IMR-90 (cell line): Measurements from ENCODE around the gene COL27A1. TPM values are rescaled to one million over a fixed set of nuclear protein-coding genes. Genes with fewer than 3 reads are reported as not detected.

Experiments
- ATAC-seq: fragments of 200-7000 bp; cut with Tn5 transposase; 2 replicates; pipeline ENCODE4 v1.9.1; 2020; ENCODE audit warnings: low read depth, mild to moderate bottlenecking, moderate library complexity
- BruUV-seq: library from RNA; stranded (reverse); fragments of 400-500 nt; replicated peaks from 2 replicates; lab custom pipeline; 2021; lab: Mats Ljungman, UMichigan
- CTCF ChIA-PET: fragments of 300-600 bp; formaldehyde crosslinking; extraction: SDS; loops from one replicate; lab custom pipeline; 2021; ENCODE audit warnings: antibody characterized with exemption; lab: Yijun Ruan, JAX
- POLR2A ChIA-PET: fragments of 300-600 bp; sonication (Branson Sonifier 250); formaldehyde crosslinking; loops from one replicate; lab custom pipeline; 2022; ENCODE audit warnings: antibody characterized with exemption; ENCODE audit not compliant: unreplicated experiment; lab: Charles Lee
- DNase-seq: peaks from one replicate; pipeline ENCODE4 v3.0.0; 2013
- H2AFZ ChIP-seq: replicated peaks from 2 replicates; pipeline ENCODE3; 2013; ENCODE audit warnings: low read length, mild to moderate bottlenecking; ENCODE audit not compliant: poor library complexity
- H2AK5ac ChIP-seq: 2 replicates; pipeline ENCODE4 v1.6.1; 2013; ENCODE audit warnings: low read depth, low read length, inconsistent platforms
- H2AK9ac ChIP-seq: replicated peaks from 2 replicates; pipeline ENCODE3; 2013; ENCODE audit warnings: mild to moderate bottlenecking, low read depth, low read length, moderate library complexity; ENCODE audit not compliant: poor library complexity
- H2BK120ac ChIP-seq: 2 replicates; pipeline ENCODE4 v1.6.1; 2013; ENCODE audit warnings: low read depth, low read length, inconsistent platforms
- H2BK15ac ChIP-seq: 3 replicates; pipeline ENCODE4 v1.6.1; 2013; ENCODE audit warnings: low read depth, low read length, inconsistent platforms
- H2BK20ac ChIP-seq: 2 replicates; pipeline ENCODE4 v1.6.1; 2013; ENCODE audit warnings: low read depth, mild to moderate bottlenecking, inconsistent platforms, low read length, moderate library complexity
- H2BK5ac ChIP-seq: 2 replicates; pipeline ENCODE4 v1.6.1; 2013; ENCODE audit warnings: mild to moderate bottlenecking, low read depth, low read length, inconsistent platforms; ENCODE audit not compliant: poor library complexity, severe bottlenecking
- H3K14ac ChIP-seq: replicated peaks from 2 replicates; pipeline ENCODE4 v1.6.1; 2013; ENCODE audit warnings: low read depth, low read length, inconsistent platforms
- H3K18ac ChIP-seq: 2 replicates; pipeline ENCODE4 v1.6.1; 2013; ENCODE audit warnings: low read depth, low read length, control low read depth
- H3K23ac ChIP-seq: 2 replicates; pipeline ENCODE4 v1.6.1; 2013; ENCODE audit warnings: low read depth, low read length, inconsistent platforms
- H3K27ac ChIP-seq: 2 replicates; pipeline ENCODE4 v1.5.1; 2013; ENCODE audit warnings: mild to moderate bottlenecking, control low read depth, low read length; ENCODE audit not compliant: insufficient read depth
- H3K27me3 ChIP-seq: 2 replicates; pipeline ENCODE4 v1.6.1; 2013; ENCODE audit warnings: low read length; ENCODE audit not compliant: control insufficient read depth, insufficient read depth
- H3K36me3 ChIP-seq: 2 replicates; pipeline ENCODE4 v1.6.1; 2013; ENCODE audit warnings: low read length, mixed read lengths; ENCODE audit not compliant: control insufficient read depth, insufficient read depth
- H3K4ac ChIP-seq: 2 replicates; pipeline ENCODE4 v1.6.1; 2013; ENCODE audit warnings: low read depth, low read length, inconsistent platforms
- H3K4me1 ChIP-seq: 2 replicates; pipeline ENCODE4 v1.6.1; 2013; ENCODE audit warnings: low read length, mixed read lengths; ENCODE audit not compliant: control insufficient read depth, insufficient read depth
- H3K4me2 ChIP-seq: 2 replicates; pipeline ENCODE4 v1.6.1; 2013; ENCODE audit warnings: low read depth, mild to moderate bottlenecking, control low read depth, low read length, moderate library complexity
- H3K4me3 ChIP-seq: 2 replicates; pipeline ENCODE4 v1.5.1; 2013; ENCODE audit warnings: low read depth, mild to moderate bottlenecking, control low read depth, low read length, moderate library complexity; ENCODE audit not compliant: insufficient read depth
- H3K56ac ChIP-seq: 2 replicates; pipeline ENCODE4 v1.6.1; 2013; ENCODE audit warnings: low read length, inconsistent platforms; ENCODE audit not compliant: insufficient read depth; ENCODE audit errors: extremely low read depth
- H3K79me1 ChIP-seq, 2 experiments: 2 replicates each; pipeline ENCODE4 v1.6.1; 2013; ENCODE audit warnings: low read length in 2 of 2, inconsistent platforms in 1 of 2, low read depth in 1 of 2
- H3K9ac ChIP-seq: 2 replicates; pipeline ENCODE4 v1.6.1; 2013; ENCODE audit warnings: low read depth, low read length, control low read depth
- H3K9me1 ChIP-seq: 2 replicates; pipeline ENCODE4 v1.6.1; 2013; ENCODE audit warnings: low read length, inconsistent platforms; ENCODE audit not compliant: insufficient read depth
- H3K9me3 ChIP-seq: 2 replicates; pipeline ENCODE4 v1.6.1; 2013; ENCODE audit warnings: low read length; ENCODE audit not compliant: control insufficient read depth, insufficient read depth
- H4K20me1 ChIP-seq: 2 replicates; pipeline ENCODE4 v1.6.1; 2013; ENCODE audit warnings: low read length, inconsistent platforms; ENCODE audit not compliant: insufficient read depth
- H4K5ac ChIP-seq: 2 replicates; pipeline ENCODE4 v1.6.1; 2013; ENCODE audit warnings: mild to moderate bottlenecking, low read depth, low read length, control low read depth
- H4K8ac ChIP-seq, 2 experiments: 2 replicates each; pipeline ENCODE4 v1.6.1; 2013; ENCODE audit warnings: low read depth in 2 of 2, low read length in 2 of 2, control low read depth in 1 of 2, inconsistent platforms in 1 of 2
- H4K91ac ChIP-seq: 2 replicates; pipeline ENCODE4 v1.6.1; 2013; ENCODE audit warnings: low read depth, low read length, inconsistent platforms; ENCODE audit not compliant: insufficient read depth
- BHLHE40 ChIP-seq: fragments of 150-350 bp; IDR thresholded peaks from 2 replicates; pipeline ENCODE4 v1.6.1; 2016; ENCODE audit warnings: mild to moderate bottlenecking, low read depth, low read length
- CEBPB ChIP-seq: IDR thresholded peaks from 2 replicates; pipeline ENCODE4 v1.6.1; 2012; ENCODE audit warnings: low read depth, low read length, improper control_type of control experiment
- CHD1 ChIP-seq: IDR thresholded peaks from 2 replicates; pipeline ENCODE4 v1.6.1; 2012; ENCODE audit warnings: low read depth, low read length, improper control_type of control experiment
- CTCF ChIP-seq: conservative IDR thresholded peaks from 2 replicates; pipeline ENCODE4 v1.5.1; 2012; ENCODE audit warnings: mild to moderate bottlenecking, low read depth, low read length, improper control_type of control experiment
- ELK1 ChIP-seq: fragments of 150-350 bp; IDR thresholded peaks from 2 replicates; pipeline ENCODE4 v1.6.1; 2016; ENCODE audit warnings: low read depth, mild to moderate bottlenecking, low read length, moderate library complexity, borderline replicate concordance
- FOS ChIP-seq: fragments of 150-350 bp; IDR thresholded peaks from 2 replicates; pipeline ENCODE4 v1.6.1; 2016; ENCODE audit warnings: low read depth, low read length
- MAFK ChIP-seq: IDR thresholded peaks from 2 replicates; pipeline ENCODE4 v1.6.1; 2012; ENCODE audit warnings: low read depth, low read length, improper control_type of control experiment
- MAZ ChIP-seq: IDR thresholded peaks from 2 replicates; pipeline ENCODE4 v1.6.1; 2012; ENCODE audit warnings: low read depth, mild to moderate bottlenecking, low read length, improper control_type of control experiment, moderate library complexity, borderline replicate concordance
- MXI1 ChIP-seq: IDR thresholded peaks from 2 replicates; pipeline ENCODE4 v1.6.1; 2012; ENCODE audit warnings: low read depth, mild to moderate bottlenecking, low read length, moderate library complexity, borderline replicate concordance
- NFE2L2 ChIP-seq: fragments of 150-350 bp; IDR thresholded peaks from 2 replicates; pipeline ENCODE4 v1.6.1; 2016; ENCODE audit warnings: low read depth, mild to moderate bottlenecking, low read length
- POLR2A ChIP-seq: IDR thresholded peaks from 2 replicates; pipeline ENCODE4 v1.6.1; 2012; ENCODE audit warnings: mild to moderate bottlenecking, low read depth, low read length
- RAD21 ChIP-seq: IDR thresholded peaks from 2 replicates; pipeline ENCODE4 v1.6.1; 2012; ENCODE audit warnings: low read length, improper control_type of control experiment
- RCOR1 ChIP-seq: IDR thresholded peaks from 2 replicates; pipeline ENCODE4 v1.6.1; 2012; ENCODE audit warnings: mild to moderate bottlenecking, low read length, improper control_type of control experiment; ENCODE audit not compliant: insufficient replicate concordance
- RFX5 ChIP-seq: IDR thresholded peaks from 2 replicates; pipeline ENCODE4 v1.8.0; 2012; ENCODE audit warnings: low read depth, mild to moderate bottlenecking, low read length, moderate library complexity
- SMC3 ChIP-seq: fragments of 150-350 bp; IDR thresholded peaks from 2 replicates; pipeline ENCODE4 v1.6.1; 2016; ENCODE audit warnings: low read depth, mild to moderate bottlenecking, antibody characterized with exemption, low read length, moderate library complexity
- USF2 ChIP-seq: fragments of 150-350 bp; IDR thresholded peaks from 2 replicates; pipeline ENCODE4 v1.6.1; 2017; ENCODE audit warnings: mild to moderate bottlenecking, antibody characterized with exemption, low read length, low read depth
- WGBS, 2 experiments: methylation state at CpG; one replicate each; pipeline versions ENCODE4 v1.1.5 to v1.1.7; 2013; ENCODE audit warnings: missing lambda C conversion rate in 2 of 2; ENCODE audit not compliant: insufficient read length in 1 of 2; ENCODE audit errors: extremely low coverage in 2 of 2; 5-methylcytosine and 5-hydroxymethylcytosine counted together
- dilution Hi-C: fragments of 300-500 bp; cut with HindIII; formaldehyde crosslinking; loops from one replicate; pipeline ENCODE4 v1.14.3; 2018; ENCODE audit warnings: low sequenced_read_pairs; ENCODE audit not compliant: unreplicated experiment
- in situ Hi-C: fragments of 300-500 bp; cut with MboI; formaldehyde crosslinking; loops from 3 replicates; pipeline ENCODE4 v1.14.3; 2019; ENCODE audit warnings: low sequenced_read_pairs, inconsistent platforms, mixed read lengths
- intact Hi-C: fragments of 100-400 bp; cut with micrococcal nuclease; formaldehyde crosslinking; loops from 2 replicates; pipeline ENCODE4 v1.10.0; 2022
- polyA plus RNA-seq, 3 experiments: library from polyadenylated mRNA; depleted of rRNA; stranded (reverse); fragments of >200 nt; gene quantifications; 2 replicates each; pipeline ENCODE4 v1.2.3, GENCODE V29; 2012; ENCODE audit warnings: low replicate concordance in 1 of 3
- total RNA-seq: library from RNA; depleted of rRNA; stranded (reverse); fragments of >200 nt; gene quantifications from 2 replicates; pipeline ENCODE4 v1.2.3, GENCODE V29; 2012

The COL27A1 gene
- total and polyA plus RNA-seq, 2 of the 4 experiments (the other 2 are of a cell fraction) = 3.2 to 18.3 TPM

- ChIA-PET POLR2A (no interaction called here), CTCF (interaction anchor here (1.0 kb wide), 1 partner anchor 236 kb away, joined by 3 read pairs; no protein-coding TSS in a partner anchor)
- H3K9me3 ChIP-seq = no peaks in the 10 kb centered on the region
- peak overlapping the region; percentile 99 for H3K4ac ChIP-seq
- peak overlapping the region; percentile 99 for H3K14ac ChIP-seq
- ATAC-seq (no peak), DNase-seq (no peak)
- H3K4me1 ChIP-seq = peaks cover 6% of the 10 kb centered on the region
- no peaks in the 10 kb centered on the region for H4K20me1 ChIP-seq
- H2BK5ac ChIP-seq = peak overlapping the region; percentile 35
- no peak overlapping the region; the same call in 1 of the 2 replicates for H3K4me2 ChIP-seq
- peak overlapping the region; percentile 99 for H2BK120ac ChIP-seq
- peak overlapping the region; percentile 85 for H3K9ac ChIP-seq
- peak overlapping the region; percentile 47 for H2AK9ac ChIP-seq
- WGBS, 2 experiments = 100% methylated on average over 3 of the region's 8 CpGs; no CpG with 5 or more reads in 1 of the 2 experiments
- peak overlapping the region; percentile 98; the same call in 1 of the 2 replicates for H3K27ac ChIP-seq
- no peaks in the 10 kb centered on the region for H3K27me3 ChIP-seq
- H2AFZ ChIP-seq = no peak overlapping the region
- no peak for TF ChIP-seq CEBPB
- no peak for TF ChIP-seq POLR2A
- TF ChIP-seq BHLHE40 = no peak
- no peak for TF ChIP-seq CTCF
- TF ChIP-seq MAFK = no peak
- TF ChIP-seq MAZ = no peak
- TF ChIP-seq FOS = no peak
- TF ChIP-seq RAD21 = no peak
- TF ChIP-seq USF2 = no peak
- TF ChIP-seq CHD1 = no peak
- TF ChIP-seq SMC3 = no peak
- no peak for TF ChIP-seq ELK1
- TF ChIP-seq RCOR1 = no peak
- no peak for TF ChIP-seq MXI1
- no peak for TF ChIP-seq NFE2L2
- TF ChIP-seq RFX5 = no peak
- intact Hi-C loops = no loop called here
- H3K4me3 ChIP-seq = no peak overlapping the region
- peak overlapping the region; percentile 59 to 93; a peak in 3 of 4 replicates for H4K8ac ChIP-seq
- peaks cover 13% of the 10 kb centered on the region; the same call in 1 of the 2 replicates for H3K9me1 ChIP-seq
- dilution Hi-C loops = no loop called here
- peak overlapping the region; percentile 99 for H2BK20ac ChIP-seq
- peak overlapping the region; percentile 70 for H3K23ac ChIP-seq
- in situ Hi-C loops = no loop called here
- no peaks in the 10 kb centered on the region for H3K79me1 ChIP-seq
- no peaks in the 10 kb centered on the region for H3K36me3 ChIP-seq
- H2BK15ac ChIP-seq = peak overlapping the region; percentile 69; the same call in 1 of the 3 replicates
- H4K5ac ChIP-seq = peak overlapping the region; percentile 88; the same call in 1 of the 2 replicates
- H3K18ac ChIP-seq = peak overlapping the region; percentile 90
- peak overlapping the region; percentile 67 for H2AK5ac ChIP-seq
- no TSS peak for BruUV-seq
- peak overlapping the region; percentile 82; the same call in 1 of the 2 replicates for H3K56ac ChIP-seq
- peak overlapping the region; percentile 97 for H4K91ac ChIP-seq
These were observed 163.1 kb downstream of the COL27A1 start for GRCh38 chr9:114318416-114318815.
